GM21576 (cell line): Measurements from ENCODE around the gene POU5F1.

Experiments
- ATAC-seq: cut with Tn5 transposase; IDR thresholded peaks from one replicate; pipeline ENCODE4 v1.9.1; 2021; ENCODE audit warnings: mild to moderate bottlenecking, moderate library complexity; ENCODE audit not compliant: unreplicated experiment

The POU5F1 gene

DNA sequence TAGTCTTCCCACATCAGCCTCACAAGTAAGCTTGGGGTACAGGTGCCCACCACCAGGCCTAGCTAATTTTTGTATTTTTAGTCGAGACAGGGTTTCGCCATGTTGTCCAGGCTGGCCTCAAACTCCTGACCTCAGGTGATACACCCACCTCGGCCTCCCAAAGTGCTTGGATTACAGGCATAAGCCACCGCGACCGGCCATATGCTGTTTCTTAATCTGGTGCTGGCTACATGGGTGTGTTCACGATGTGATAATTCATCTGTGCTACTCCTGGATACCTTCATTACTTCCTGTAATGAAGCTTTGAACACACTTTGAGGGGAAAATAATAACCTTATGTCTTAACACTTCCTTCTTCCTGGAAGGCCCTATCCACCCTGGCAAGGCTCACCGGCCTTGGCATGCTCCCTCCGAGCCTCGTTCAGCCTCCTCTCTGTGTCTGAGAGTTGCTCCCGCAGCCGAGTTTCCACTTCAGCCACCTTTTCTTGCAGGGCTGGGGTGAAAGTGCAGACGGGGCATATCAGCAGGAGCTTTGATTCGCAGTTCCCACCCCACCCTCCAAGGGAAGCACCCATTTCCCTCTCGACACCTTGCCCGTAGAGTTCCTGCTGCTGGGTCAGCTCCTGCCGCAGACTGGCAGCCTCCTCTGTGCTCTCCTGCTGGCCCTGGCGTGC lies 26.0 kb downstream of the POU5F1 start:
- ATAC-seq = no peak

DNA sequence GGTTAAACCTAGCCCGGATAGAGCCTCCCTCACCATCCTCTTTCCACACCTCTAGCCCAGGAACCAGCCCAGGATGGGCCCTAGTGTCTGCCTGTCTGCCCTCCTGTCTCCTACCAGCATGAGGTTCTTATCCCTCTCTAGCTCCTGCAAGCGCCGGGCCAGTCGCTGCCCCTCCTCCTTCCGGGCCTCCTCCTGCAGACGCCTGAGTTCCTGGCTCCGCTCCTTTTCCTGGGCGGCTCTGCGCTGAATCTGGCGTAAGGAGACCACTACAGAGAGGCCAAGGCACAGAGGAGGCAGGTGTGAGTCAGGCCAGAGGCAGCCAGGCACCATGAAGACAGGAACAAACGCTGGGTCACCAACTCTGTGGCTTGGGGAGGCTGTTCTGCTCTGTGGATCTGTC lies 27.3 kb downstream of the POU5F1 start:
- no peak for ATAC-seq

DNA sequence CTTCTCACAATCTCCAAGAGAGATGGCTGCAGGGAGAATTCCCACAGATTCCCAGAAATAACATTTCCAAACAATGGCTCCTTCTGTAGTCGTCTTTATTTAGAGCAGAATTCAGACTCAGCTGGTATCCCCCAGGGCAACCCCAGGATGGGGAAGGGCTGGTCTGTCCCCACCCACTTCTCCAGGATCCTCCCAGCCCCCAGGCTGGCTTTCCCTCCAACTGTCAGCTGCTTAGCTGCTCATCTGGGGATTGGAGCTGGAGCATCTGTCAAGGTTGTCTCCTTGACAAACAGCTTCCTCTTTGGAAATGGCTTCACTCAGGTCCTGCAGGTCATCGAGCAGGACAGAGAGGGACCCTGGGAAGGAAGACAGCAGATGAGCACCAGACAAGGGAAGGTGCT lies 28.1 kb downstream of the POU5F1 start:
- ATAC-seq = no peak

DNA sequence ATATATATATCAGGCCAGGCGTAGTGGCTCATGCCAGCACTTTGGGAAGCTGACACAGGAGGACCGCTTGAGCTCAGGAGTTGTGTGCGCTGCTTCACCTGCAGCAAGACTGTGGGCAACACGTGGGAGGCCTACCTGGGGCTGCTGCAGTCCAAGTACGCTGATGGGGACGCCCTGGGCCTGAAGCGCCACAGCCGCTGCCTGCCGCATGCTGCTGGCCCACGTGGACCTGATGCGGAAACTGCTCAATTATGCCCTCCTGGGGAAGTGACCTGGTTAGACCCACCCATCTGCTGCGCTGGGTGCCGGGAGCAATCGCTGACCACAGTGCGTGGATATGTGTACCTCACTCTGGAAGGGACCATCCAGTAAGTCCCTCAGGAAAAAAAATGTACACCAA lies 29.8 kb downstream of the POU5F1 start:
- no peak for ATAC-seq

DNA sequence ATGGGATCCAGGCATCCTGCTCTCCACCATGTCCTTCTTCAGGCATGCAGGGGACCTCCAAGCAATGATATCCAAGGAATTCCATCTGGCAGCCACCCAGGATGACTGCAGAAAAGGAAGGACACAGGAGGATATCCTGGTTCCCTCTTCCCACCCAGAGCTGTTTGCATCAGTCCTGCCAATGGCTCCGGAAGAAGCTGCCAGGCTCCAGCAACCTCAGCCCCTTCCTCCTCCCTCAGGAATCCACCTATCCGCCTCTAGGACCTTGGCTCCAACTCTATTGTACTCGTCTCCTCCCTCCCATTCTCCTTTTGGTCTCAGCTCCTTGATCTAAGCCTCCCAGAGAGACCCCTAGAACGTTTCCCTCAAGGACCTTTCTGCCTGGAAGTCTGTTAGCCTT lies 30.9 kb downstream of the POU5F1 start:
- no peak for ATAC-seq

DNA sequence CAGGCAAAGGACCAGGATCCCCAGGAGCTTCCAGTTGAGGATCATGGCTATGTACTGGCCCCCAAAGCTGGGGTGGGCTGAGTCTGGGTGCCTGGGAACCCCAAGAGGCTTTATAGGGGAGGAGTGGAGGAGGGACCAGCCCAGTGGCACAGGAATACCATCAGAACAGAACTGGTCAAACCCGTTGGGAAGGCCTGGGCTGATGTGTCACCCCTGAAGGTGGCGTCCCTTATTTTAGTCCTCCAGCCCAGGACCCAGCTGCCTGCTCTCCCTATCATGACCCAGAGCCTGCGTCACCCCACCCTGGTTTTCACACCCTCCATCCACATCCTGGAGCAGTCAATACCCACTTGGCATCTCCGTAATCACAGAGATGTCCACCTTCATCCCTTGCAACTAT lies 31.5 kb downstream of the POU5F1 start, which contains the start of gene PSORS1C2:
Gene PSORS1C2, minus strand, starts transcription at position 85 of the 400 bp plus-strand sequence. Its CDS starts 40 bp downstream, at position 45.
- ATAC-seq = no peak

DNA sequence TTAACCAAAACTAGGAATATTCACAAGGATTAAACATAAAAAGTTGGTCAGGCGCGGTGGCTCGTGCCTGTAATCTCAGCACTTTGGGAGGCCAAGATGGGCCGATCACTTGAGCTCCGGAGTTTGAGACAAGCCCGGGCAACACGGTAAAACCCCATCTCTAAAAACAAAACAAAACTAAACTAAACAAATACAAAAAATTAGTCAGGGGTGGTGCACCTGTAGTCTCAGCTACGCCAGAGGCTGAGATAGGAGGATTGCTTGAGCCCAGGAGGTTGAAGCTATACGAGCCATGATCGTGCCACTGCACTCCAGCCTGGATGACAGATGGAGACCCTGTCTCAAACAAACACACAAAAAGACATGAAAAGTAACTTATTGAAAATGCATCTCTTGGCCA lies 34.8 kb downstream of the POU5F1 start:
- ATAC-seq = no peak

DNA sequence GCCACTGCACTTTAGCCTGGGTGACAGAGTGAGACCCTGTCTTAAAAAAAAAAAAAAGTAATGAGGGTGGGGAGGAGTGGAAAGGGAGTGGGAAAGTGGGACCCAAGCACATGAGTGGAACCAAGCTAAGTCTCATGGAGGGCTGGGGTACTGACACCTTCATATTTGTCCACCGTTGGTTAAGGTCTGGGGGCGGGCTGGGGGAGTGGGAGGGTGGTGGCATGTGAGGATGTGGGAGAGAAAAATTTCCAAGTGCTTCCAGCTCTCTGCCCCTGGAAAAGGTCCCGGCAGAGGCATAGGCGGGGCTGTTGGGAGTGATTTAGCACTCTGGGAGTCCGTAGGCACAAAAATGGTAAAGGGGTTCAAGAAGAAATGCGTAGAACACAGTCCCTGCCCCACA lies 37.7 kb downstream of the POU5F1 start:
- ATAC-seq = no peak

DNA sequence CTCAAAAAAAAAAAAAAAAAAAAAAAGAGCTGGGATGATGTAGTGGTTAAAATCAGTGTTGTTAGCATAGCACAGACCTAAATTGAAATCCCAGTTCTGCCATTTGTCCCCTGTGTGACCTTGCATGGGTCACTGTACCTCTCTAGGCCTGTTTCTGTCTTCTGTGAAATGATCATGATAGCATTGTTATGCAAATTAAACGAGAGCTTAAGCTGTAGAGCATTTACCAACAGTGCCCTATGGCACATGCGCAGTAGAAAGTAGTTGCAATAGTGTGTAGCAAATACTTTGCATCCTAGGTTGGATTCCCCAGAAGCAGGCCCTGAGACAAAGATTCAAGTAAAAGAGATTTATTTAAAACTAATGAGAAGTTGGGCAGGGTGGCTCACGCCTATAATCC lies 38.9 kb downstream of the POU5F1 start:
- no peak for ATAC-seq

DNA sequence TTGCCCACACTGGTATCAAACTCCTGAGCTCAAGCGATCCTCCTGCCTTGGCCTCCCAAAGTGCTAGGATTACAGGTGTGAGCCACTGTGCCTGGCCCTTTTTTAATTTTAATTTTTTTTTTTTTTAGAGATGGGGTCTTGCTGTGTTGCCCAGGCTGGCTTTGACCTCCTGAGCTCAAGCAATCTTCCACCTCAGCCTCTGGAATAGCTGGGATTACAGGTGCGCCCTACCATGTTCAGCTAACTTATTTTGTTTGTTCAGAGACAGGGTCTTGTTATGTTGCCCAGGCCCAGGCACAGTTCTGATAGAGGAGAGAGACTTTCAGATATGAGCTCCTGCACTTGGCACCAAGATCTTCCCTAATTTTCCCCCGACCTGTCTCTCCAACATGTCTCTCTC lies 39.7 kb downstream of the POU5F1 start:
- no peak for ATAC-seq

DNA sequence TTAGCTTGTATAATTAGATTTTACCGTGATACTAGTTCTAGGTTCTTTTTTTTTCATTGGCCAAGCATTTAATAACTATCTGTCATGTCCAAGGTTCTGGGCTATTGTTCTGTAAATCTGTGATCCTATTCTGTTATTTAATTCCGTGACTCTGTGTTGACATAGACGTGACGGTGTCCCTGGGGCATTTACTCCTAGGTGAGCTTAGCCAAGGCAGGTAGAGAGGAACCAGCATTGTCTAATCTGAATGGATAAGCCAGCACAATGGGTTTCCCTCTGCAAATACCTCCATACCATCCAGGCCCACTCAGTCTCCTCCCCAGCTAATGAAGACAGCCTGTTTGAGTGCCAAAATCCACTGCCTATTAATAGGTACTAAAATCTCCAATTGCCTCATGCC lies 41.4 kb downstream of the POU5F1 start:
- no peak for ATAC-seq

DNA sequence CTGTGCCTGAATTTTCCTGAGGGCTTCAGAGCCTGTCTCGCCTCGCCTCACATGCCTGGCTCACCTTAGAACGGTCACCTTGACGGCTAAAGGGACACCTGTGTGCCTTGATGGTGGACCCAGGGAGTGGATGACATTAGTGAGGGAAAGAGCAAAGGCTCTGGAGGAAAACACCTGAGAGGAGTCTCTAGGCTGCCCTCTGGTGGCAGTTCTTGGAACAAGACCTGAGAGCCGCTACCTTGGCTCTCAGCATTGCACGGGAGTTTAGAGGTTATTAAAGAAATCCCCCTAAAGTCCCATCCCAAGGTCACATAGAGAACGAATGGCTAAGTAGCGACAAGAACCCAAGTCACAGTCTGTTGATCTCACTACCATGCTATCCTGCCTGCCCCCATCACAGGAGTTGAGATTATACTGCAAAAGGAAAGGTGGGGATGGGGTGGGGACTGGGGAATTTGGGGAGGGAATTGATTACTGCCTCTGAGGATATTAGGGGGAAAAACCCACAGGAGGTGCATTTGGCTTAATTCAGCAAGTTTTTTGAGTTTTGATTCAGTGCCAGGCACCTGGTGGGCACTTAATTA lies 42.3 kb downstream of the POU5F1 start:
- ATAC-seq = no peak

DNA sequence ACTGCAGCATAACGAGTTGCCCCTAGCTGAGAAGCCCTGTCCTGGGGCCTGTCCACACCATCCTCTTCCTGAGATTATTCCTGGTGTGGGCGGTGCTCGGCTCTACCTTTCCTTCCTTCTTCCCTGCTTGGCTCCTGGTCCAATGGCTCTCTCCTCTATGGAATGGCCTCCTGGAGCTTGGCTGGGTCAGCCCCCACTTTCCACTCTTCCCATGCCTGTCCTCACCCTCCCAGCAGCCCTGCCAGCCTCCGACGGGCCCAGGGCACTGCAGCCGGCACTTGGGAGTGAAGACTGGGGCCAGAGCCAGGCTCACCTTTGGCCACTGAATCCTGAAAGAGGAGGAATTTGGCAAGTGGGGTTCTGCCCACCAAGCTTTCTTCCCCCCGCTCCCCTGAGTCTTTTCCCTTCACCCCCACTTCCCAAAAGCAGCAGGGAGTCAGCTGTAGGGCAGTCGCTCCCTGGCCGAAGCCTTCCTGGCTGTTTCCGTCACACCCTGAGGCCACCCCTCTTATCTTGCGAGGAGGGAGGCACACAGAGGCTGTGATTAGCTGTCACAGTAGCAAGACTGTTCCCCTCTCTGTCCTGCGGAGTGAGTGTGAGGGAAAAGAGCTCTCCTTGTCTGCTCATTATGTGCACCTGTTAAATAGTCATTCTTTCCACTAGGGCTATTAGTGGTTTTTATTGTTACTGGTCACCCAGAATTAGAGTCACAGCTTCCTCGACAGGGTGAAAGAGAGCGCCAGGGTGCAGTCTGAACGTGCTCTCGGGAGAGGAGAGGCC lies 43.9 kb downstream of the POU5F1 start:
- ATAC-seq = no peak

DNA sequence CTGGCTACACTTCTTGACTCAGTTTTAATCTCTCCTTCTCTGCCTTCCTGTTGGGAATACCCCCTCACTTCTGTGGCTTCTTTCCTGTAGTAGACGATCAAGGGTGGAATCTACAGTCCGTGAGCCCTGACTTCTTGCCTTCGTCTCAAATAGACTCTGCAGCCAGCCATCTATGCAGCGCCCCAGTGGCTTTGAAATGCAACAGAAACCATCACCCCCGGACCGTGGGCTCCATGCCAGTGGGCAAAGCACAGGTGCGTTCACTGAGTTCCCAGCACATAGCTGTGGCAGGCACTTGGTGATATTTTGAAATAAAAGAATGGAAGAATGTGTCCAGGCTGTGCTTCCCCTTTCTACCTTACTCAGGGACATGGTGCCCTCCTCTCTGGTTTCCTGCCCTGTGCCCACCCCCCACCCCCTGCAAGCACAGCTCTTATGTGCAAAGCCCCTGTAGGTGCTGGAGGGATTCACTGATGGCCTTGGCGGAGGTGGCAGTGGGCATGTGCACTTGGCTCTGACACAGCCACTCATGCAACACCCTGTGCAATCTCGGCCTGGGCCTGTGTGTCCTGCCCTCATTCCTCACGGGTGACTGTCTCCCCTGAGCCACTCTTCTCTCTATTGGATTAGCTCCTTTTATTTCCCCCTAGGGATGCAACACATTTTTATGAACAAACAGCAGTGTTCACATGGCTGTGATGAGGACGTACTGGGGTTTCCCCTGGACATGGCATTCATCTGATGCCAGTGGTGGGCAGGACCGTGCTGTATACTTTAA lies 44.7 kb downstream of the POU5F1 start:
- ATAC-seq = no peak

DNA sequence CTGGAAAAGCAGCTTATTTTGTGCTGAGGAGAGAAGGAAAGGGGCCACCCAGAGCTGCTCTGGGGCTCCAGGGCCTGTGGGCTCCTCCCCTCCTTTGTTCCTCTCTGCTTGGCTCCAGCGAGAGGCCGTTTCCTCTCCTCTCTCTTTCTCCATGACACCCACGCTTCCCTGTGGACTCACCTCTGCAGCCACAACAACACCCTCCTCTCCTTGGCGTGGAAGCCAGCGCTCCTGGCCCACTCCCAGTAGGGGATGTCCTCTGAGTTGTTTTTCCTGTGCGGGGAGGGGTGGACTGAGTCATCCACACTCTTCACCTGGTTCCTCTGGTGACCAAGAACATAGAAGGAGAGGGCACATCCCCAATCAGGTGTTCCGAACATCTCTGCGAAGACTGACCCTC lies 45.3 kb downstream of the POU5F1 start:
- no peak for ATAC-seq

DNA sequence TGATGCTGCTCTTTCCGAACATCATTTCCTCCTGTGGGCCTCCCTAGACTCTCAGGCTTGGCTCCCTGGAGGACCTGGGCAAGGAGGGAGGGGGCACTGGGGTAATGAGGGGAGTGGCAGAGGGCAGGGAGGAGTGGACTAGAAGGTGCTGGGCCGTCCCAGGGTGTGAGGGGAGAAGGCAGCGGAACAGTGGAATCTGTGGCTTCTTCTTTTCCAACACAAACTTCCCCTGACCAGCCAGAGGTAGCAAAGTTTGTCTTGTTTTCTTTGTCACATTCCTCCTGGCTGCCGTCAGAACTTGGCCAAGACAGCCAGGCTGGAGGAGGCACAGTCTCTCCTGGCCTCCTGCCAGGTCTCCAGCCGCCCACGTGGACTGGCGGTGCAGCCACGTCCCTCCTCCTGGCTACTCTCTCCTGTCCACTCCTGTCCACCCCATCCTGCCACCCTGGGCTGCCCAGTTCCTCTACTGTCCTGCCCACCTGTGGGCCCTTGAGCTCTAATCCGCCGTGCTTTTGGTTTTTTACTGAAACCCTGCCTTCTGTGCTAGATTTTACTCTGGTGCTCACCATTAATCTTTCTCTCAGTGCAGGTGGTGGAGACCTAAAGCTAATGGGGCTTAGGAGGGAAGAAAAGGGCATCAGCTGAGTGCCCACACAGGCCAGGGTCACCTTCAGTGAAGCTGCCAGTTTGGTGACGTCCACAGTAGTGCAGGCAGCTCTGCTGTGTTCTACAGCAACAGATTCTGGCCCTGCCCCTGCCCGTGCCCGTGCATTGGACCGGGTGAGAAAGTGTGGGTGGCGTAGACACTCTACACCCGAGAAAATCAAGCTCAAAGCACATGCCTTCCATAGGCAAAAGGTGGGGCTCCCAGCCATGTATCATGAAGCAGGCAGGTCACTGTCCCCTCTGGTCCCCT lies 47.4 kb downstream of the POU5F1 start:
- no peak for ATAC-seq

DNA sequence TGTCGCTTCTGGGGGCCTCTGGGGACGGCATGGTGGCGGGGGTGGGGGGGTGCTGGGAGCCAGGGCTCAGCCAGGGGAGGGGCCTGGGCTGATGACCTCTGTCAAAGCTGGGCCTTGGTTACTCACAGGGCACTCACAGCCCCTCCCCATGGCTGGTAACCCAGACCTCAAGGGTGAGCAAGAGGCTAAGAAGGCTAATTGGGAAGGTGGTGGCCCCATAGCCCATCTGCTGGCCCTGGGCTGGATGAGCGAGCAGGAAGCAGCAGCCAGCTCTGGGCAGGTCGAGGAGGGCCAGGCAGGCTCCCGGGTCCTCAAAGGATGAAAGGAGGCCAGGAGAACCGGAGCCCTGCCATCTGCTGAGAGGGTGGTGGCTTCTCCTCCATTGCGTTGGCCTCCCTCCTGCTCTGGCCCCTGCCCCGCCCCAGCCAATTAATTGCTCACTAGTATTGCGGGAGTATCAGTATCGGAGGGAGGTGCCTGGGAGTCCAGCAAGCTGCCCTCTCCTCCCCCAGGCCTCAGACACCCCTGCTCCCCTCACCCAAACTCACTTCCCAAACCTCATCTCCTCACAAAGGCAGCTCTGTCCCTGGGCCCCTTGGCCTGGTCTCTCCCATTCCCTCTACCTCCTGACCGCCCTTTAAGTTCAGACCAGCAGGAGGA lies 49.2 kb downstream of the POU5F1 start:
- ATAC-seq = no peak

DNA sequence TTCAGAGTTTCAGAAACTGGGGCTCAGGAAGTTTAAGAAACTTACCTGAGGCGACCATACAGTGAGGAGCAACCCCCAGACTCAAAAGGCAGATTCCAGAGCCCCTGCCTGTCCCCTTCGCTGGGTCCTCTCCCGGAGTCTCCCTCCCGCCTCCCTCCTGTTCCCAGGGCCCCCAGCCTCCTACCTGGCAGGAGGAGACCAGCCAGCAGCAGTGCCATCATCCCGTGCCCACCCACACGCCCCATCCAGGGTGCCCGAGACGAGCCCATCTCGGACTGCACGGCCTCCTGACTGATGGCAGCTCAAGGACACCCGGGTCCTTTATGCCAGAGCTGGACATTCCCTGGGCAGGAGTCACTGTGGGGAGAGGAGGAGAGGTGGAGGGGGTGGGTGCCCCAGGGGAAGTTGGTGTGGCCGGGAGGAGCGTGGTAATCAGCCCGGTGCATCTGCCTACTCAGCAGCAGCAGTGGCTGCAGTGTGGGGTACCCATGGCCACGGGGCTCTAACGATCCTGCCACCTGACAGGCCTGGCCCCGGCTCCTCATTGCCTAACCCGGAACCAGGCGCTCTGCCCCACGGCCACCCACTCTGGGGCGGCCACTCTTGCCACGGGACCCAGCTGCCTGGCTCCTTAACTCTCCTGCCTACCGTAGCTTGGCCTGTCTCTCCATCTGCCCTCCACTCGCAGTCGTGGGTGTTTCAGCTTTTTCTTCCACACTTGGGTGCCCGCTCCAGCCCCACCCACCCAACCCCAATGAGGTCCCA lies 50.1 kb downstream of the POU5F1 start, which contains the start of gene CDSN:
Gene CDSN, minus strand, starts transcription at position 296 of the 765 bp plus-strand sequence. Its CDS starts 27 bp downstream, at position 269.
- ATAC-seq = no peak

DNA sequence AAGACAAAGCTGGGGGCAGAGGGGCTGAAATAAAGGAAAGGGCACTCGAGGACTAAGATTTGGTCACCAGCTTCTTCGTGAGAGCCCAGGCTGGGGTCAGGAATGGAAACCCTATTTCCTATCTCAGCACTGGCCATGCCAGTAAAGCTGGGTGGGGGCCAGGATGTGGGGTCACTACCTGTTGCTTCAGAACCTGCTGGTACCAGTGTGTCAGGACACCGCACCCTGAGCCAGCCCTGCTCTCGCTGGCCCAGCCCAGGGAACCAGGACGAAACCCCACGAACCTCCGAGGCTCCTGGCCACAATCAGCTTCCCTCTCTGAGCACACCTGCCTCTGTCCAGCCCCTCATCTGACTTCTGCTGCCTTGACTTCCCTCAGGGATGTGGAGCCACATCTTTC lies 52.3 kb downstream of the POU5F1 start:
- ATAC-seq = no peak
